Esophagus (tissue), 2 donors: ENCODE data around the gene VAV2. TPM values are rescaled to one million over a fixed set of nuclear protein-coding genes. Genes with fewer than 3 reads are reported as not detected.
A peak's percentile ranks its signal among the peaks of the same experiment; 100 is the strongest.

Source experiments
- H3K27ac ChIP-seq, 2 donors: one replicate each; pipeline ENCODE4 v1.5.1; 2013; ENCODE audit warnings: low read depth in 2 of 2, mild to moderate bottlenecking in 2 of 2, inconsistent platforms in 1 of 2, low read length in 1 of 2, moderate library complexity in 1 of 2
- H3K27me3 ChIP-seq, 2 donors: one replicate each; pipeline ENCODE4 v1.6.1; 2013; ENCODE audit warnings: low read length in 2 of 2, control low read depth in 1 of 2, mild to moderate bottlenecking in 1 of 2; ENCODE audit not compliant: insufficient read depth in 2 of 2, control insufficient read depth in 1 of 2
- H3K36me3 ChIP-seq, 2 donors: one replicate each; pipeline ENCODE4 v1.6.1; 2013; ENCODE audit warnings: low read length in 1 of 2; ENCODE audit not compliant: control insufficient read depth in 2 of 2, insufficient read depth in 2 of 2
- H3K4me1 ChIP-seq, 2 donors: one replicate each; pipeline ENCODE4 v1.6.1; 2013; ENCODE audit warnings: low read length in 1 of 2; ENCODE audit not compliant: control insufficient read depth in 2 of 2, insufficient read depth in 2 of 2
- H3K4me3 ChIP-seq, 2 donors: one replicate each; pipeline ENCODE4 v1.5.1; 2013; ENCODE audit warnings: low read length in 2 of 2, mild to moderate bottlenecking in 2 of 2, low read depth in 1 of 2, moderate library complexity in 1 of 2
- H3K9me3 ChIP-seq, 2 donors: one replicate each; pipeline ENCODE4 v1.6.1; 2013; ENCODE audit warnings: mild to moderate bottlenecking in 2 of 2, low read depth in 1 of 2, low read length in 1 of 2, moderate library complexity in 1 of 2; ENCODE audit not compliant: control insufficient read depth in 2 of 2, insufficient read depth in 1 of 2
- WGBS, 2 donors: extraction: QIAGEN DNeasy Blood & Tissue Kit; methylation state at CpG; one replicate each; pipeline ENCODE4 v1.1.7; 2013; 5-methylcytosine and 5-hydroxymethylcytosine counted together
- polyA plus RNA-seq, 2 donors: library from polyadenylated mRNA; stranded (reverse); fragments of 200-250 nt; gene quantifications; one replicate each; pipeline ENCODE4 v1.2.3, GENCODE V29; 2013
- donor health status: healthy with polysubstance abuse.
- donor health status: Bipolar disorder and iron deficiency.

Gene VAV2
- polyA plus RNA-seq, 2 donors, result 4.8 to 5.0 TPM

DNA sequence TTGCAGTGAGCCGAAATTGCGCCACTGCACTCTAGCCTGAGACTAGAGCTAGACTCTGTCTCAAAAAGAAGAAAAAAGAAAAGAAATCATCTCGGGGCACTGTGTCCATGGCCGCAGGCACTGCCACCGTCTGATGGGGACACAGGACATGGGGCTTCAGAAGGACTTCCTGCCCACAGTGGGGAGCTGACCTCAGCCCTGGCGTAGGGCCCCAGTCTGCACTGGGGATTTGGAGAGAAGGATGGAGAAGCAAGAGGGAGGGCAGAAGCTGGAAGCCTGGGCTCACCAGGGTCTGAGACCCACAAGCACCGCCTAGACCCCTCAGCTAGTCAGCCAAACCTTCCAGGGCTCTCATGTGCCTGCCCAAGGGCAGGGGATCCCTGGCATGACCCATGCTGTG is 249.9 kb downstream of the VAV2 start:
- Histone ChIP-seq H3K9me3 (no peaks in the 10 kb centered on the region), H3K4me1 (peaks cover 0 to 10% of the 10 kb centered on the region in 2 donors), H3K4me3 (no peak overlapping the region), H3K36me3 (no peaks in the 10 kb centered on the region), H3K27me3 (no peaks in the 10 kb centered on the region), H3K27ac (no peak overlapping the region)
- 85 to 88% methylated on average over 7 of the region's 7 CpGs for WGBS, 2 donors

DNA sequence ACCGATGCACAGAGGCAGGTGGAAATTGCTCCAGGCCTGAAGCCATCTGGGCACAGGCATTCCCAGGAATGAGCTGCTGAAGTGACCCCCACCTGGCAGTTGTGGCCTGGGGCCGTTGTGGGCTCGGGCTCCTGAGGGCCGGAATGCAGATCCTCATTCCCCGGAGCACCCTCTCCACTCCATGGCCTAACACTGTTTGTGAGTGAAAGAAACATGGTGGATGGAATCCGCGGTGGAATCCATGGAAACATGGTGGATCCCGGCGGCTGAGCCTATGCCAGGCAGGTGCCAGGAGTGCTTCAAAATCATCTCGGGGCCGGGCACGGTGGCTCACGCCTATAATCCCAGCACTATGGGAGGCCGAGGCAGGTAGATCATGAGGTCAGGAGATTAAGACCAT is 250.4 kb downstream of the VAV2 start:
- no peaks in the 10 kb centered on the region for H3K9me3 ChIP-seq
- H3K4me1 ChIP-seq, result peaks cover 0 to 10% of the 10 kb centered on the region in 2 donors
- no peaks in the 10 kb centered on the region for H3K27me3 ChIP-seq
- no peaks in the 10 kb centered on the region for H3K36me3 ChIP-seq
- no peak overlapping the region for H3K4me3 ChIP-seq
- 92 to 93% methylated on average over 14 of the region's 14 CpGs for WGBS, 2 donors
- H3K27ac ChIP-seq, result no peak overlapping the region

DNA sequence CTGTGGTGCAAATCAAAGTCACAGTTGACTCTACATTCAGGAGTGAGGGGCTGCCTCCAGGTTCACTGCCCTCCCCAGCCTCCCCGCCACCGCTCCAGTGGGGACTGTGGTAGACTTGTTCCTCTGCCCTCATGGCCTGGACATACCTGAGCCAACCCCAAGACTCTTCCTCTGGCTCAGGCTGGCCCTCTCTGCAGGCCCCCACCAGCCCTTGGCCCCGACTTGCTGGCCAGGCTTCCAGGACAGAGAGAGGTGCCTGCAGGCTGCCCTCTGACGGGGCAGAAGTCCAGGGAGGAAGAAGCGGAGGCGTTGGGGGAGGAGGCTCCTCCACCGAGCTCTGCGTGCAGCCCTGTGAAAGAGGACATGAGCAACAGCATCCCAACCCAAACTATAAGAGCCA is 251.2 kb downstream of the VAV2 start:
- no peaks in the 10 kb centered on the region for H3K27me3 ChIP-seq
- H3K4me1 ChIP-seq, result peaks cover 0 to 10% of the 10 kb centered on the region in 2 donors
- 80 to 88% methylated on average over 8 of the region's 8 CpGs for WGBS, 2 donors
- no peak overlapping the region for H3K4me3 ChIP-seq
- H3K9me3 ChIP-seq, result no peaks in the 10 kb centered on the region
- no peak overlapping the region for H3K27ac ChIP-seq
- no peaks in the 10 kb centered on the region for H3K36me3 ChIP-seq

DNA sequence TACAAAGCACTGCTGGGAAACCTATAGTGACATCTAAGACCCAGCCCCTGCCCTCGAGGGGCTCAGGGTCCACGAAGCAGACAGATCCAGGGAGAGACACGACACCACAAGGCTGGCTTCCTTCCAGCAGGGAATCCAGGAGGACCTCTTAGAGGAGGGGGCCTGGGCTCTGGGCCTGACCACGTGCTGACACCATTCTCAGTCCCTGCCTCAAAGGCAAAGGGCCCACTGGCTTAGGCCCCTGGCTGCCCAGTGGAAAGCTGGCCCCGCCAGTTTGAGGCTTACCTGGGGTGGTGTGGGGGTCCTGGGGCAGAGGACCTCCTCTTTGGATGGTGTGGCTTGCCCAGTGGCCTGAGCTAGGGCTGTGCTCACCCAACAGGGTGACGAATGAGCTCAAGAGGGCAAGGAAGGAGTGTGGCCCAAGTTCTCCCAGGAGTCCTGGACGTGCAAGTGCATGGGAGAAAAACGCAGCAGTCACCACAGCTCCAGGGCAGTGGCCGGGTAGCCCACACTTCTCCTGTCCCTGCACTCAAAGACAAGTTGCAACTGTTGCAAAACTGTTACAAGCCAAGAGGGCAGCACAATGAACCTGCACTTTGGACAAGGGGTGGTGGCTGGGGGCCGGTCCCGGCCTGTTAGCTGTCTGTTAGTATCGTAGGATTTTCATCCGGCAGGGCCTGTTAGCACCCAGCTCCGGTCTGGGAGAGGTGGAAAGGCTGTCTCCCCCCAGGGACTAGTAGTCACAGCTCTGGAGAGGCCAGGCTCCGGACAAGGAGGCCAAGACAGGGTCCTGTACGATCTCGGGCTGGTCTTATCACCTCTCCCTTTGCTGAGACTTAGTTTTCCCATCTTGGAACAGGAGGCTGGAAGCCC is 252.5 kb downstream of the VAV2 start:
- WGBS, 2 donors, result 83 to 84% methylated on average over 17 of the region's 17 CpGs
- Histone ChIP-seq H3K9me3 (no peaks in the 10 kb centered on the region), H3K36me3 (no peaks in the 10 kb centered on the region)

DNA sequence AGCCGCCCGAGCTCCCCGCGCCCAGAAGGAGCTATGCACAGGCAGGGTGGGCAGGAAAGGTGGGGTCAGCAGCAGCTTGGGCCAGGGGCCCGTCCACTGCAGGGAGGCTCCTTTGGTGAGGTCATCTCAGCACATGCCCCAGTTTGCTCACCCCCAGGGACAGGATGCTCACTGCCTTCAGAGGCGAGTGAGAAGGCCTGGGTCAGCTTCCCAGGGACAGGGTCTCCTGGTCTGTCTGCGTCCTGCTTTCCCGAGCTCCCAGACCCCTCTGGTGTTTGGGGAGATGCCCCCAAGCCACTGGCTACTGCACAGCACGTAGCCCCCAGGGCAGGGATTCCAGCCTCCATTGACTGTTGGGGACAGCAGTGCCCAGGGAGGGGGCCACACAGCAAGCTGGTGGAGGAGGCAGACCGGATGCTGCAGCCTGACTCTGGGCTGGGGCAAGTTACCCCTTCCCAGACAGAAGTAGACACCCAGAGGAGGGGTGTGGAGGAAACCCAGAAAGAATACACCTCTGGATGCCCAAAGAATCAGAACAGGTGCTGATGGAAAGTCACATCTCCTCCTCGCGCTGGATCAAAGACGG is 253.4 kb downstream of the VAV2 start:
- Histone ChIP-seq H3K27me3 (no peaks in the 10 kb centered on the region), H3K9me3 (no peaks in the 10 kb centered on the region), H3K27ac (no peak overlapping the region), H3K36me3 (no peaks in the 10 kb centered on the region), H3K4me1 (peaks cover 0 to 10% of the 10 kb centered on the region in 2 donors), H3K4me3 (peak overlapping the region in 1 of 2 donors; percentile 9)
- 55 to 60% methylated on average over 13 of the region's 13 CpGs for WGBS, 2 donors

More for the DNA sequence above, 252.5 kb downstream of the VAV2 start:
- H3K27ac ChIP-seq, result no peak overlapping the region
- no peaks in the 10 kb centered on the region for H3K27me3 ChIP-seq
- no peak overlapping the region for H3K4me3 ChIP-seq
- peaks cover 0 to 10% of the 10 kb centered on the region in 2 donors for H3K4me1 ChIP-seq

DNA sequence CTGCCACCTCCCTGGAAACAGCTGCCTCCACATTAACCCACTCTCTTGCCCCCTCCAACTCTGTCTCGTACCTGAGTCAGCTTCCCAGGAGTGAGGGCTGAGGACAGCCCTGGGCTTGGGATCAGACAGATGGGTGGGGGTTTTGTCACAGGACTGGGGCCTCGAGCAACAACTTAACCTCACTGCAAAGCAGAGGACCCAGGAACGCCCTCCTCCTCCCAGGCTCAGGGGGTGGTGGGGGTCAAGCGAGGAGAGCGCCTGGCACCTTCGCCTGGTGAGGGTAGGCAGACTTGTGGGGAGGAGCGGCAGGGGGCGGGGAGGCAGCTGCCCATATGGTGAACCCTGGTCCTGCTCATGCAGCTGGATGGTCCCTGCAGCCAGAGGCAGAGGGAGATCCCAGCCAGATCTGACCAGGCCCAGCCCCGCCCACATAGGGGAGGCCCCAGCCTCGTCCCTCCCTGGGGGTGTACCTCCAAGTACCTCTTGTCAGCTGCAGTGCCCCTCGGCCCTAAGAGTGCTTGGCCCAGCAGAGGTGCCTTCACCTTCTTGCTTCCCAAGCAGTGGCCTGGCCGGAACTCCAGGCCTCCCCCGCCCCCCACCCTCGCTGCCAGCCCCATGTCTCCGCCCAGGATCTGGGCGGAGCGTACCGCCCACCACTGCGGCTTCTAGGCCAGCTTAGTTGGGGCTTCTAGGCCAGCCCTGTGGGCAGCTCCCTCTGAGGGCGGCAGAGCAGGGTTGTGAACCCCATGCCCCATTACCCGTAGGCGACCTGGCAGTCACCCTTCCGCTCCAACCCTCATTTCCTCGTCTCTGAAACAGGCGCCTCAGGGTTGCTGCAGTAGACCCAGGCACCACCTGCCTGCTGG is 254.1 kb downstream of the VAV2 start, which contains the start of gene SARDH:
Gene SARDH, minus strand, starts transcription at position 579 of the 866 bp plus-strand sequence. CDS start 4,179 bp downstream, outside the sequence.
- WGBS, 2 donors, result 17 to 21% methylated on average over 23 to 25 of the region's 25 CpGs
- no peak within 1 kb of the TSS for H3K27ac ChIP-seq

DNA sequence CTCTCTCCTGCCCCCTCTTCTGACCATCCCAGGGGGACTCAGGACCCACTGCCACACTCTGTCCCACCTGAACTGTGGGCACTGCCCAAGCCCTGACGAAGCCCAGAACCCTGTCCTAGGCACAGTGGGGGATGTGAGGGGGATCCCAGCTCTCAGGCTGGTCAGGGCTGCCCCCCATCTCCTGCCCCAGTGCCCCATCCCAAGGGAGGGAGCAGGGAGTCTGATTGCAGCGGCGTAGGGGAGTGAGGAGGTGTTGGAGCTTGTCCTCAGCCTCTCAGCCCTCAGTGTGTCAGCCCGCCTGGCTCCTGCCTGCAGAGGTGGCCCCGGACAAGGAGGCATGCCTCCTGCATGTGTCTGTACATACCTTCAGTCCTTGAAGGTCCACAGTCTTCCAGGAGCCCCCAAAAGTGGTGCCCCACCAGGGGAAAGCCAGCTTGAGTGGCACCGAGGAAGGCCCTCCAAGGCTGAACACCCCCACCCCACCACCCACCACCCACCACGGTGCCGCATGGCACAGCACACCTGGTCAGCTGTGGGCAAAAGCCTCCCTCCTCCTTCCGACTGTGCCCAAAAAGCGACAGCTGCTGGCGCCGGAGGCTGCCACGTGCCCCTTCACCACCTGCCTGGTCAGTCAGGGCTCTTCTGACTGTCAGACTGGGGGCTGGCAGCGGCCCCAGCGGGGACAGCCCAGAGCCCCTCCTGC is 254.9 kb downstream of the VAV2 start:
- no peaks in the 10 kb centered on the region for H3K27me3 ChIP-seq
- H3K4me3 ChIP-seq, result no peak overlapping the region
- 58 to 64% methylated on average over 10 to 15 of the region's 15 CpGs for WGBS, 2 donors
- H3K27ac ChIP-seq, result no peak overlapping the region
- H3K36me3 ChIP-seq, result no peaks in the 10 kb centered on the region
- H3K9me3 ChIP-seq, result no peaks in the 10 kb centered on the region
- H3K4me1 ChIP-seq, result peaks cover 0 to 10% of the 10 kb centered on the region in 2 donors

More for the DNA sequence above, 254.1 kb downstream of the VAV2 start, which contains the start of gene SARDH:
- Histone ChIP-seq H3K4me3 (peak within 1 kb of the TSS; percentile 9 to 35), H3K36me3 (no peaks in the 10 kb centered on the region), H3K9me3 (no peaks in the 10 kb centered on the region), H3K4me1 (peaks cover 0 to 10% of the 10 kb centered on the region in 2 donors), H3K27me3 (no peaks in the 10 kb centered on the region)

DNA sequence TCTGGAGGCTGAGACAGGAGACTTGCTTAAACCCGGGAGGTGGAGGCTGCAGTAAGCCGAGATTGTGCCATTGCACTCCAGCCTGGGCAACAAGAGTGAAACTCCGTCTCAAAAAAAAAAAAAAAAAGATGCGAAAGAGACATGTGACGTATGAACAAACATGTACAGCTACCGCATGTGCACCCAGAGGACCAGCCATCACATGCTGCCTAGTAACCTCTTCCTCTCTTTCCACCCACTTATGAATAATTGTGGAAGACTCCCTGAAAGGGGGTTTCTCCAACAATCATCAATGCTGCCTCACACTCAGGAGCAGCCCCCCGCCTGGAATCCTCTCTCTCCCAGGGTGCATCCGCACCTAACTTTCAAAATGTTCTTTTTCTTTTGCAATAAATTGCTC is 256.2 kb downstream of the VAV2 start:
- Histone ChIP-seq H3K4me3 (no peak overlapping the region), H3K36me3 (no peaks in the 10 kb centered on the region), H3K27me3 (no peaks in the 10 kb centered on the region), H3K27ac (no peak overlapping the region), H3K9me3 (no peaks in the 10 kb centered on the region), H3K4me1 (peaks cover 0 to 10% of the 10 kb centered on the region in 2 donors)
- 80 to 87% methylated on average over 7 to 8 of the region's 8 CpGs for WGBS, 2 donors

DNA sequence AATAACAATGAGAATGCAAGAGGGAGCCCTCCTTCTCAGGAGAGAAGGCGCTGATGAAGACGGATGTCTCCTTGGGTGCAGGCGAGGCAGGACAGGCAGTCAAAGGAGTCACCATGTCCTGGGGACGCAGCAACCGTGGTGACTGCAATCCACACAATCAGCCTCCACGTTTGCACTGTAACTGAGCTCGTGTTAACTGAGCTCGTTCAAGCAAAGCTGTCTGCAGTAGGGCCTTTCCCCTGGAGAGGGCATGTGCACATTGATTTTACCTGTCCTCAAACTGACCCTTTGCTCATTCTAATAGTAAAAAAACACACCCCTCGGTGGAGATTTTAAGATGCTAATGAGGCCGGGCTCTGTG is 256.7 kb downstream of the VAV2 start:
- Histone ChIP-seq H3K4me1 (peaks cover 0 to 10% of the 10 kb centered on the region in 2 donors), H3K27me3 (no peaks in the 10 kb centered on the region), H3K27ac (no peak overlapping the region), H3K4me3 (no peak overlapping the region), H3K36me3 (no peaks in the 10 kb centered on the region), H3K9me3 (no peaks in the 10 kb centered on the region)
- 68 to 72% methylated on average over 10 of the region's 10 CpGs for WGBS, 2 donors
